ENCODE data around the gene NR6A1. TPM values are rescaled to one million over a fixed set of nuclear protein-coding genes. Genes with fewer than 3 reads are reported as not detected.

The NR6A1 gene
- total and polyA plus RNA-seq, 2 experiments from 2014 or later = 0.16 TPM; not detected in 1

GRCh38 chr9:124629600-124629999 is 141.5 kb downstream of the NR6A1 start:
- H2AFZ ChIP-seq = no peak overlapping the region
- H3K9me3 ChIP-seq (ENCODE audit: low read depth) = no peaks in the 10 kb centered on the region
- no peaks in the 10 kb centered on the region for H3K79me2 ChIP-seq (ENCODE audit: insufficient read depth)
- H3K27me3 ChIP-seq (replicated peaks; ENCODE audit: insufficient read depth) = no peaks in the 10 kb centered on the region
- in situ Hi-C loops (cut with MboI) = no loop called here
- TF ChIP-seq EZH2 (IDR thresholded peaks at IDR 0.05; ENCODE audit: insufficient read depth, poor library complexity, severe bottlenecking) = no peak
- no peak for TF ChIP-seq EZH2phosphoT487 (IDR thresholded peaks at IDR 0.05; ENCODE audit: insufficient read depth, low read depth)
- DNase-seq = peak; percentile 91
- H3K4me1 ChIP-seq (ENCODE audit: insufficient read depth) = peaks cover 23% of the 10 kb centered on the region
- H3K9me2 ChIP-seq (ENCODE audit: insufficient read depth) = no peaks in the 10 kb centered on the region
- H3K27ac ChIP-seq = no peak overlapping the region
- peaks cover 30% of the 10 kb centered on the region for H3F3A ChIP-seq (ENCODE audit: insufficient read depth)
- peak overlapping the region; percentile 7 for H3K4me2 ChIP-seq (ENCODE audit: unreplicated experiment)
- no peak overlapping the region for H3K9ac ChIP-seq
- H3K4me3 ChIP-seq = no peak overlapping the region
- 25 to 26% methylated on average over 2 of the region's 2 CpGs for WGBS, 2 experiments (ENCODE audit: low coverage in 1 of 2, low lambda C conversion rate in 2 of 2, missing lambda C conversion rate in 2 of 2)
- no peaks in the 10 kb centered on the region for H3K36me3 ChIP-seq (ENCODE audit: low read depth)
- H4K20me1 ChIP-seq (ENCODE audit: insufficient read depth) = no peaks in the 10 kb centered on the region

- 91 to 96% methylated on average over 11 of the region's 11 CpGs for WGBS, 2 experiments (ENCODE audit: low coverage in 1 of 2, low lambda C conversion rate in 2 of 2, missing lambda C conversion rate in 2 of 2)
- Histone ChIP-seq H3K9me3 (ENCODE audit: low read depth) (no peaks in the 10 kb centered on the region), H3K36me3 (ENCODE audit: low read depth) (no peaks in the 10 kb centered on the region), H3K27ac (no peak overlapping the region), H3K9ac (no peak overlapping the region), H3F3A (ENCODE audit: insufficient read depth) (peaks cover 30% of the 10 kb centered on the region), H3K27me3 (replicated peaks; ENCODE audit: insufficient read depth) (no peaks in the 10 kb centered on the region), H3K4me1 (ENCODE audit: insufficient read depth) (peaks cover 23% of the 10 kb centered on the region), H4K20me1 (ENCODE audit: insufficient read depth) (no peaks in the 10 kb centered on the region), H3K4me2 (ENCODE audit: unreplicated experiment) (no peak overlapping the region), H2AFZ (no peak overlapping the region), H3K9me2 (ENCODE audit: insufficient read depth) (no peaks in the 10 kb centered on the region), H3K4me3 (no peak overlapping the region), H3K79me2 (ENCODE audit: insufficient read depth) (no peaks in the 10 kb centered on the region)
- TF ChIP-seq EZH2phosphoT487 (IDR thresholded peaks at IDR 0.05; ENCODE audit: insufficient read depth, low read depth) = no peak
- TF ChIP-seq EZH2 (IDR thresholded peaks at IDR 0.05; ENCODE audit: insufficient read depth, poor library complexity, severe bottlenecking) = no peak
- no peak for DNase-seq
- in situ Hi-C loops (cut with MboI) = no loop called here
These were observed 142.4 kb downstream of the NR6A1 start for GRCh38 chr9:124628741-124629140.

- WGBS, 2 experiments (ENCODE audit: low coverage in 1 of 2, low lambda C conversion rate in 2 of 2, missing lambda C conversion rate in 2 of 2) = 67 to 68% methylated on average over 4 of the region's 4 CpGs
- H3K9me2 ChIP-seq (ENCODE audit: insufficient read depth) = no peaks in the 10 kb centered on the region
- H3K36me3 ChIP-seq (ENCODE audit: low read depth) = no peaks in the 10 kb centered on the region
- no peak overlapping the region for H3K9ac ChIP-seq
- no peaks in the 10 kb centered on the region for H3K9me3 ChIP-seq (ENCODE audit: low read depth)
- peaks cover 24% of the 10 kb centered on the region for H3F3A ChIP-seq (ENCODE audit: insufficient read depth)
- H3K79me2 ChIP-seq (ENCODE audit: insufficient read depth) = no peaks in the 10 kb centered on the region
- no peaks in the 10 kb centered on the region for H4K20me1 ChIP-seq (ENCODE audit: insufficient read depth)
- DNase-seq = peak; percentile 50
- H3K4me3 ChIP-seq = no peak overlapping the region
- TF ChIP-seq EZH2phosphoT487 (IDR thresholded peaks at IDR 0.05; ENCODE audit: insufficient read depth, low read depth) (no peak), EZH2 (IDR thresholded peaks at IDR 0.05; ENCODE audit: insufficient read depth, poor library complexity, severe bottlenecking) (no peak)
- H3K4me2 ChIP-seq (ENCODE audit: unreplicated experiment) = no peak overlapping the region
- in situ Hi-C loops (cut with MboI) = no loop called here
- H3K27me3 ChIP-seq (replicated peaks; ENCODE audit: insufficient read depth) = no peaks in the 10 kb centered on the region
- no peak overlapping the region for H2AFZ ChIP-seq
- peaks cover 20% of the 10 kb centered on the region for H3K4me1 ChIP-seq (ENCODE audit: insufficient read depth)
- no peak overlapping the region for H3K27ac ChIP-seq
These were observed 144.8 kb downstream of the NR6A1 start for GRCh38 chr9:124626276-124626675.

- Histone ChIP-seq H3K4me3 (no peak overlapping the region), H3K9me2 (ENCODE audit: insufficient read depth) (no peaks in the 10 kb centered on the region), H3K9me3 (ENCODE audit: low read depth) (no peaks in the 10 kb centered on the region), H3K27me3 (replicated peaks; ENCODE audit: insufficient read depth) (no peaks in the 10 kb centered on the region), H3K36me3 (ENCODE audit: low read depth) (no peaks in the 10 kb centered on the region), H3K4me2 (ENCODE audit: unreplicated experiment) (no peak overlapping the region), H3K79me2 (ENCODE audit: insufficient read depth) (no peaks in the 10 kb centered on the region), H3K4me1 (ENCODE audit: insufficient read depth) (peaks cover 23% of the 10 kb centered on the region), H3F3A (ENCODE audit: insufficient read depth) (peaks cover 24% of the 10 kb centered on the region), H3K27ac (no peak overlapping the region), H4K20me1 (ENCODE audit: insufficient read depth) (no peaks in the 10 kb centered on the region), H3K9ac (no peak overlapping the region), H2AFZ (no peak overlapping the region)
- in situ Hi-C loops (cut with MboI) = no loop called here
- WGBS, 2 experiments (ENCODE audit: low coverage in 1 of 2, low lambda C conversion rate in 2 of 2, missing lambda C conversion rate in 2 of 2) = 83 to 88% methylated on average over 6 of the region's 6 CpGs
- no peak for TF ChIP-seq EZH2 (IDR thresholded peaks at IDR 0.05; ENCODE audit: insufficient read depth, poor library complexity, severe bottlenecking)
- TF ChIP-seq EZH2phosphoT487 (IDR thresholded peaks at IDR 0.05; ENCODE audit: insufficient read depth, low read depth) = no peak
- DNase-seq = no peak
These were observed 146.0 kb downstream of the NR6A1 start for GRCh38 chr9:124625087-124625486.

GRCh38 chr9:124624735-124624992 is 146.4 kb downstream of the NR6A1 start:
- in situ Hi-C loops (cut with MboI) = no loop called here
- no peak overlapping the region for H3K4me2 ChIP-seq (ENCODE audit: unreplicated experiment)
- no peaks in the 10 kb centered on the region for H3K36me3 ChIP-seq (ENCODE audit: low read depth)
- no peak overlapping the region for H2AFZ ChIP-seq
- H3K79me2 ChIP-seq (ENCODE audit: insufficient read depth) = no peaks in the 10 kb centered on the region
- no peak overlapping the region for H3K9ac ChIP-seq
- 95 to 96% methylated on average over 1 of the region's 1 CpG for WGBS, 2 experiments (ENCODE audit: low coverage in 1 of 2, low lambda C conversion rate in 2 of 2, missing lambda C conversion rate in 2 of 2)
- DNase-seq = no peak
- H4K20me1 ChIP-seq (ENCODE audit: insufficient read depth) = no peaks in the 10 kb centered on the region
- TF ChIP-seq EZH2 (IDR thresholded peaks at IDR 0.05; ENCODE audit: insufficient read depth, poor library complexity, severe bottlenecking) (no peak), EZH2phosphoT487 (IDR thresholded peaks at IDR 0.05; ENCODE audit: insufficient read depth, low read depth) (no peak)
- peaks cover 21% of the 10 kb centered on the region for H3K4me1 ChIP-seq (ENCODE audit: insufficient read depth)
- no peak overlapping the region for H3K27ac ChIP-seq
- H3K9me2 ChIP-seq (ENCODE audit: insufficient read depth) = no peaks in the 10 kb centered on the region
- peaks cover 24% of the 10 kb centered on the region for H3F3A ChIP-seq (ENCODE audit: insufficient read depth)
- no peaks in the 10 kb centered on the region for H3K9me3 ChIP-seq (ENCODE audit: low read depth)
- no peak overlapping the region for H3K4me3 ChIP-seq
- H3K27me3 ChIP-seq (replicated peaks; ENCODE audit: insufficient read depth) = no peaks in the 10 kb centered on the region
